Breast epithelium (tissue), 3 donors: ENCODE data around the gene ARHGAP9.

Experiments
- CTCF ChIP-seq, 3 donors: fragments of 450-650 bp; IDR thresholded peaks; one replicate each; pipeline ENCODE4 v1.5.1; 2016 to 2017; ENCODE audit warnings: antibody characterized with exemption in 3 of 3, mild to moderate bottlenecking in 3 of 3, moderate library complexity in 3 of 3
- POLR2A ChIP-seq: fragments of 450-650 bp; IDR thresholded peaks from one replicate; pipeline ENCODE4 v1.6.1; 2016; ENCODE audit warnings: antibody characterized with exemption, mild to moderate bottlenecking, moderate library complexity

- TF ChIP-seq CTCF (IDR thresholded peaks at IDR 0.05) (no peak), POLR2A (no peak)
Observed at GRCh38 chr12:57455374-57456144, 24.1 kb downstream of the ARHGAP9 start.
